Right lobe of liver (tissue), 4 donors: ENCODE measurements around the gene CLEC1A.

ENCODE experiments used
- POLR2A ChIP-seq: fragments of 450-650 bp; IDR thresholded peaks from one replicate; pipeline ENCODE4 v1.6.1; 2017; ENCODE audit warnings: antibody characterized with exemption, mild to moderate bottlenecking
- TF ChIP-seq, protein P1 (sequence below), 4 donors: fragments of 200-600 bp in 3 of 4; fragments of 450-650 bp in 1 of 4; IDR thresholded peaks; one replicate each; pipeline versions ENCODE4 v1.5.1 to v1.8.0; 2016 to 2022; ENCODE audit warnings: antibody characterized with exemption in 4 of 4, mild to moderate bottlenecking in 2 of 4
- donor health status: DM: no; HTN: no; CAD: no.
- donor health status: DM: no; HTN: no; CAD: no.
- donor health status: DM: no; HTN: yes; CAD: no.

DNA sequence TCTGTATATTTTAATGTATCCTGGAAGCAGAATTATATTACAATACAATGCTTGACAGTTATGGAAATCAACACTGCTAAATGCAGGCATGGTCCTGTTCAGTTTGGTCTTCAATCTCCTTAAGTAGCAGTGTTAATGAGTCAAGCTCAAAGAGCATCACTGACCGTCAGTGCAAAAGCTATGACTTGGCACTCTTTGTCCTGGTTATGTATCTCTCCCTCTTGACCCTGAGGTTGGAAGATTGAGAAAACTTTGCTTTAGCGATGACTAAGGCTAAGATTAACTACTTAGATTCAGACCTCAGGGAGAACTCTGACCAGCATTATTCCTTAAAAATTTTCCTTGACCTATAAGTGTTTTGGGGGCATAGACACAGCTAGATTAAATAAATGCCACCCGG, 20.3 kb upstream of the CLEC1A start:
- TF ChIP-seq, protein P1, sequence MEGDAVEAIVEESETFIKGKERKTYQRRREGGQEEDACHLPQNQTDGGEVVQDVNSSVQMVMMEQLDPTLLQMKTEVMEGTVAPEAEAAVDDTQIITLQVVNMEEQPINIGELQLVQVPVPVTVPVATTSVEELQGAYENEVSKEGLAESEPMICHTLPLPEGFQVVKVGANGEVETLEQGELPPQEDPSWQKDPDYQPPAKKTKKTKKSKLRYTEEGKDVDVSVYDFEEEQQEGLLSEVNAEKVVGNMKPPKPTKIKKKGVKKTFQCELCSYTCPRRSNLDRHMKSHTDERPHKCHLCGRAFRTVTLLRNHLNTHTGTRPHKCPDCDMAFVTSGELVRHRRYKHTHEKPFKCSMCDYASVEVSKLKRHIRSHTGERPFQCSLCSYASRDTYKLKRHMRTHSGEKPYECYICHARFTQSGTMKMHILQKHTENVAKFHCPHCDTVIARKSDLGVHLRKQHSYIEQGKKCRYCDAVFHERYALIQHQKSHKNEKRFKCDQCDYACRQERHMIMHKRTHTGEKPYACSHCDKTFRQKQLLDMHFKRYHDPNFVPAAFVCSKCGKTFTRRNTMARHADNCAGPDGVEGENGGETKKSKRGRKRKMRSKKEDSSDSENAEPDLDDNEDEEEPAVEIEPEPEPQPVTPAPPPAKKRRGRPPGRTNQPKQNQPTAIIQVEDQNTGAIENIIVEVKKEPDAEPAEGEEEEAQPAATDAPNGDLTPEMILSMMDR (IDR thresholded peaks at IDR 0.05): no peak
- no peak for TF ChIP-seq POLR2A
